HepG2 (cell line): ENCODE data around the gene KIRREL3.

Source experiments
- ATF7 ChIP-seq, 2 experiments: fragments of 450-650 bp in 1 of 2; sonication (generic) in 1 of 2; formaldehyde crosslinking in 1 of 2; IDR thresholded peaks; 2 replicates each; pipeline versions ENCODE4 v1.4.0 to v1.6.1; 2016 to 2020; ENCODE audit warnings: antibody characterized with exemption in 1 of 2, mild to moderate bottlenecking in 1 of 2, missing genetic modification reagents in 1 of 2
- E2F5 ChIP-seq: sonication (generic); formaldehyde crosslinking; conservative IDR thresholded peaks from 2 replicates; pipeline ENCODE4 v1.4.0; 2020; ENCODE audit warnings: missing genetic modification reagents
- EP300 ChIP-seq, 3 experiments: sonication (generic) in 1 of 3; formaldehyde crosslinking in 1 of 3; IDR thresholded peaks; 2 replicates each; pipeline versions ENCODE4 v1.5.1 to v1.6.1; 2011 to 2020; ENCODE audit warnings: low read depth in 2 of 3, low read length in 2 of 3, borderline replicate concordance in 1 of 3, improper control_type of control experiment in 1 of 3, mild to moderate bottlenecking in 1 of 3, missing genetic modification reagents in 1 of 3, moderate library complexity in 1 of 3
- HIVEP1 ChIP-seq: sonication (generic); formaldehyde crosslinking; IDR thresholded peaks from 2 replicates; pipeline ENCODE4 v1.4.0; 2020; ENCODE audit warnings: mild to moderate bottlenecking, missing genetic modification reagents
- LBX2 ChIP-seq: sonication (generic); formaldehyde crosslinking; IDR thresholded peaks from 2 replicates; pipeline ENCODE4 v1.5.0; 2020; ENCODE audit warnings: missing genetic modification reagents, mild to moderate bottlenecking, borderline replicate concordance
- MBNL3 ChIP-seq: fragments of 250-450 bp; sonication (Bioruptor Pico); conservative IDR thresholded peaks from 2 replicates; pipeline ENCODE4 v1.8.0; 2022; ENCODE audit warnings: mild to moderate bottlenecking, inconsistent platforms
- NR1H2 ChIP-seq: sonication (generic); formaldehyde crosslinking; IDR thresholded peaks from 2 replicates; pipeline ENCODE4 v1.8.1; 2022; ENCODE audit warnings: low read depth, missing genetic modification reagents, borderline replicate concordance
- POLR2A ChIP-seq, 2 experiments: IDR thresholded peaks; 2 replicates each; pipeline ENCODE4 v1.6.1; 2011; ENCODE audit warnings: low read depth in 2 of 2, low read length in 2 of 2, mild to moderate bottlenecking in 1 of 2, moderate library complexity in 1 of 2; ENCODE audit not compliant: insufficient read depth in 1 of 2
- PRPF4 ChIP-seq: fragments of 200-400 bp; formaldehyde crosslinking; IDR thresholded peaks from 2 replicates; pipeline ENCODE4 v1.6.1; 2016; ENCODE audit warnings: low read length, low read depth; ENCODE audit not compliant: poor library complexity, severe bottlenecking
- SMAD1 ChIP-seq: sonication (generic); formaldehyde crosslinking; IDR thresholded peaks from 2 replicates; pipeline ENCODE4 v1.4.0; 2020; ENCODE audit warnings: missing genetic modification reagents, low read depth, mild to moderate bottlenecking, borderline replicate concordance
- ZMYM2 ChIP-seq: sonication (generic); formaldehyde crosslinking; IDR thresholded peaks from 2 replicates; pipeline ENCODE4 v1.8.0; 2022; ENCODE audit warnings: mild to moderate bottlenecking, missing genetic modification reagents
- ZNF577 ChIP-seq: sonication (generic); formaldehyde crosslinking; IDR thresholded peaks from 2 replicates; pipeline ENCODE4 v1.4.0; 2020; ENCODE audit warnings: mild to moderate bottlenecking, low read depth, missing genetic modification reagents, borderline replicate concordance

- TF ChIP-seq ATF7 (IDR thresholded peaks at IDR 0.05) (no peak), ATF7 (CRISPR knock-in tag; IDR thresholded peaks at IDR 0.05) (no peak), ZMYM2 (CRISPR knock-in tag) (no peak), SMAD1 (CRISPR knock-in tag) (no peak), PRPF4 (no peak), EP300 (IDR thresholded peaks at IDR 0.05; ENCODE audit: low read depth in 2 of 2, low read length in 2 of 2) (no peak), EP300 (CRISPR knock-in tag; IDR thresholded peaks at IDR 0.05; ENCODE audit: borderline replicate concordance) (no peak), ZNF577 (CRISPR knock-in tag) (no peak), MBNL3 (CRISPR knock-in tag) (no peak), HIVEP1 (CRISPR knock-in tag) (no peak), LBX2 (CRISPR knock-in tag) (no peak), E2F5 (CRISPR knock-in tag) (no peak), POLR2A (IDR thresholded peaks at IDR 0.05; ENCODE audit: insufficient read depth in 1 of 2, low read depth in 2 of 2, low read length in 2 of 2) (no peak), NR1H2 (CRISPR knock-in tag) (no peak)
Observed at GRCh38 chr11:126545057-126545555, 455.5 kb downstream of the KIRREL3 start.
